Inflammatory macrophage treated with lipopolysaccharide for 4 hours (primary cell): ENCODE results near the gene RGPD4.

Source experiments
- DNase-seq: peaks from one replicate; pipeline ENCODE4 v3.0.0-alpha.2; 2020

Gene RGPD4

DNA sequence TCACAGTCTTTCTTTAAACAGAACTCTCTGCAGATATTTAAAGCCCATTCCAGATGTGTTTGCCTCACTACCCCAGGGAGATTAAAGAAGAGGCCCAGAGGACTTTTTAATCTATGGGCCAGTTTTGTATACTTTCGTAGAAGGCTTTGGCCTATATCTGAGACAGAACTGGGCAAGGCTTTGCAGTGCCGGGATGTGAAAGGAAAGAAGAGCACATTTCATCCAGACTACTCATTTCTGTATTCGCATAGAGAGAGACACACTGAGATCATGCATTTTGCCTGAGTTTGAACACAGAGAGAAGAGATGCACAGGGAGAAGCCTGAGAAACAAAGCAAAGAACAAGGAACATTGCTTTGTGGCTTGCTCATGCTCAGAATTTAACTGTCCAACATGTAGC lies 104.7 kb downstream of the RGPD4 start:
- no peak for DNase-seq

DNA sequence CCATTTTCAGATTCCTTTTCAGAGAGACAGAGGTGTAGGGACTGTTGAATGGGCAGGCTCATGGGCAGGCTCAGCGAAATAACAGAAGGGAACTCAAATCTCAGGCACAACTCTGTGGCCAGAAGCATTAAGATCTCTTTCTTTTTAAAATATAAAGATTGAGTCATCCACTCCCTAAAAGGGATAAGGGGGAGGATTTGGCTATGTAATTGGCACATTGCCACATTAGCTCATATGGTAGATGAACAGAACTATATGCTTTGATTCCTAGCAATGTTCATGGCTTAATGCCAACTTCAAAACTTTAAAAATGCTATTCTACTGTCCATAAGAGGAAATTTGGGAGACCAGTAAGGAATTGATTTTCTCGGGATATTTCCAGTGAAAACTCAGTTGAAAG lies 105.8 kb downstream of the RGPD4 start:
- DNase-seq, result no peak

DNA sequence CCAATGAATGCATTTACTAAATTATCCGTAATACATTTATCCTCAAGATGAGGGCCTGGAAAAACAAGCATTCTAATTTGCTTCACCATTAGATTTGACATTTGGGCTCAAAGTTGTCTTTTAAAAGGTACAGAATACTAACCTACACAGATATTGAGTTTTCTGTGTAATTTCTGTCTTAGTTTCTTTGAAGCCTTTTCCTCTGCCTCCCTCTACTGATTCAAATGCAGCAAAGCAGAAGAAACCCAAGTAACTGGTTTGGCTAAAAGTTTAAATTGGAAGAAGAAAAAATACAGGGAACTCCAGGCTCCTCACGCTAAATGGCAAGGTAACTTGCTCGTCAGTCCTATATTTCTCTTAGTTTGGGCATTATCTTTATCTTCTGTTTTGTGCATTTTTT lies 106.3 kb downstream of the RGPD4 start:
- DNase-seq, result no peak

GRCh38 chr2:107936433-107937359 lies 110.0 kb downstream of the RGPD4 start:
- no peak for DNase-seq
